Fibroblast of the aortic adventitia (primary cell): ENCODE data around the gene SH3D19. TPM values are rescaled to one million over a fixed set of nuclear protein-coding genes. Genes with fewer than 3 reads are reported as not detected.
A peak's percentile ranks its signal among the peaks of the same experiment; 100 is the strongest.
"Not testable (repeated sequence)": the region's sequence is repeated elsewhere in the genome, so short reads cannot be mapped to it uniquely, and the experiment has no call there.

Experiments used
- DNase-seq: peaks from one replicate; pipeline ENCODE4 v3.0.0-alpha.2; 2010; ENCODE audit warnings: low read depth
- H3K4me3 ChIP-seq: 2 replicates; pipeline ENCODE4 v1.5.1; 2011; ENCODE audit warnings: low read depth, mild to moderate bottlenecking, control low read depth, low read length, moderate library complexity
- small RNA-seq: library from RNA; depleted of rRNA; stranded (forward); fragments of <200 nt; gene quantifications from one replicate; pipeline ENCODE3, GENCODE V24; 2012
- total RNA-seq: library from RNA; depleted of rRNA; stranded (reverse); fragments of >200 nt; gene quantifications from 2 replicates; pipeline ENCODE4 v1.2.3, GENCODE V29; 2012; ENCODE audit warnings: low replicate concordance
- TF ChIP-seq, protein P1 (sequence below): IDR thresholded peaks from 2 replicates; pipeline ENCODE4 v1.5.1; 2011; ENCODE audit warnings: mild to moderate bottlenecking, low read length, control low read depth, inconsistent platforms; ENCODE audit not compliant: insufficient read depth

The SH3D19 gene
- total RNA-seq, 1 donor: 95.9 TPM

DNA sequence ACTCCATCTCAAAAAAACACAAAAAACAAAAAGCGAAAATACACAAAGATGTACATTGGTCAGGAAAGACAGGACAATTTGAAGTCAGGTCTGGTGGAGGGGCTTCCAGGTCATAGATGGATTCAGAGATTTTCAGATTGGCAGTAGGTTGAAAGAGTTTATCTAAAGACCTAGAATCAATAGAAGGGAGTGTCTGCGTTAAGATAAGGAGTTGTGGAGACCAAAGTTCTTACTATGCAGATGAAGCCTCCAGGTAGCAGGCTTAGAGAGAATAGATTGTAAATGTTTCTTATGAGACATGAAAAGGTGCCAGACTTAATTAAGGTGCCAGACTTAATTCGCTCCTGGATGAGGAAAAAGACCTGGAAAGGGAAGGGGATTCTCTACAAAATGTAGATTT is 232.9 kb downstream of the SH3D19 start:
- DNase-seq: no peak
- no peak overlapping the region for H3K4me3 ChIP-seq
- TF ChIP-seq, protein P1, sequence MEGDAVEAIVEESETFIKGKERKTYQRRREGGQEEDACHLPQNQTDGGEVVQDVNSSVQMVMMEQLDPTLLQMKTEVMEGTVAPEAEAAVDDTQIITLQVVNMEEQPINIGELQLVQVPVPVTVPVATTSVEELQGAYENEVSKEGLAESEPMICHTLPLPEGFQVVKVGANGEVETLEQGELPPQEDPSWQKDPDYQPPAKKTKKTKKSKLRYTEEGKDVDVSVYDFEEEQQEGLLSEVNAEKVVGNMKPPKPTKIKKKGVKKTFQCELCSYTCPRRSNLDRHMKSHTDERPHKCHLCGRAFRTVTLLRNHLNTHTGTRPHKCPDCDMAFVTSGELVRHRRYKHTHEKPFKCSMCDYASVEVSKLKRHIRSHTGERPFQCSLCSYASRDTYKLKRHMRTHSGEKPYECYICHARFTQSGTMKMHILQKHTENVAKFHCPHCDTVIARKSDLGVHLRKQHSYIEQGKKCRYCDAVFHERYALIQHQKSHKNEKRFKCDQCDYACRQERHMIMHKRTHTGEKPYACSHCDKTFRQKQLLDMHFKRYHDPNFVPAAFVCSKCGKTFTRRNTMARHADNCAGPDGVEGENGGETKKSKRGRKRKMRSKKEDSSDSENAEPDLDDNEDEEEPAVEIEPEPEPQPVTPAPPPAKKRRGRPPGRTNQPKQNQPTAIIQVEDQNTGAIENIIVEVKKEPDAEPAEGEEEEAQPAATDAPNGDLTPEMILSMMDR: no peak

DNA sequence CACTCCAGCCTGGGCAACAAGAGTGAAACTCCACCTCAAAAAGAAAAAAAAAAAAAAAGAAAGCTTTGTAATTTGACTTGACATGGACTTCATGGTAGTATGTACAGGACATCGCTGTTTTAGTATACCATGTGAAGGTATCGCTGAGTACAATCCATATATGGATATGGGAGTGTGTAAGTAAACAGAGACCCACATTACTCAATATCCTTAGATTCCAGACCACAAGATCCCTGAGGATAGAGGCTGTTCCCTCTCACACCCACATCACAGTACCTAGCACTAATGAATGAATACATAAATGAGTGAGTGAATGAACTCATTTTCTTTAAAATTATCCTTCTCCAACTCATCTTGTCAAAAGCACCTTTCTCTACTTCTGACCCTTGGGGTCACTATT is 234.4 kb downstream of the SH3D19 start:
- no peak overlapping the region for H3K4me3 ChIP-seq
- TF ChIP-seq, protein P1: no peak
- DNase-seq: no peak

- TF ChIP-seq, protein P1: no peak
- no peak overlapping the region for H3K4me3 ChIP-seq
- no peak for DNase-seq
Observed at GRCh38 chr4:151087467-151087866, 237.9 kb downstream of the SH3D19 start.

GRCh38 chr4:151077978-151078377 is 247.4 kb downstream of the SH3D19 start:
- H3K4me3 ChIP-seq, DNase-seq: not testable (repeated sequence)

GRCh38 chr4:151074416-151074916 is 250.9 kb downstream of the SH3D19 start:
- no peak overlapping the region for H3K4me3 ChIP-seq
- DNase-seq: no peak
- TF ChIP-seq, protein P1: no peak

Small RNA genes lying within 50 kb of the gene (small RNA-seq; reads per million reads assigned to genes)
- gene AC104819.2: not detected
- not detected for gene RNU6-1282P
- not detected for gene SNORD73A
- 5.2 reads per million, percentile 89 among the genes with 10 or more reads in this experiment for gene SNORD73B

Other genes starting within 250 kb of the SH3D19 start
- 4,133 and 5,107 TPM in 2 replicates for gene RPS3A, start 226.0 kb downstream of the SH3D19 start, total RNA-seq
- not detected in 2 replicates for gene PRSS48, start 48.4 kb downstream of the SH3D19 start, total RNA-seq
- 0.33 and 0.99 TPM in 2 replicates for gene FHIP1A, start 83.6 kb upstream of the SH3D19 start, total RNA-seq